A172 (cell line): ENCODE measurements around the gene LRIG1. TPM values are rescaled to one million over a fixed set of nuclear protein-coding genes. Genes with fewer than 3 reads are reported as not detected.

Experiments used
- DNase-seq: peaks from one replicate; pipeline ENCODE4 v3.0.0-alpha.2; 2015; ENCODE audit warnings: low spot score
- total RNA-seq: library from RNA; depleted of rRNA; stranded (reverse); fragments of >200 nt; shearing (Covaris generic); gene quantifications from 2 replicates; pipeline ENCODE4 v1.2.3, GENCODE V29; 2014

The LRIG1 gene
- total RNA-seq, 1 experiment from 2014 or later = 32.0 TPM

DNA sequence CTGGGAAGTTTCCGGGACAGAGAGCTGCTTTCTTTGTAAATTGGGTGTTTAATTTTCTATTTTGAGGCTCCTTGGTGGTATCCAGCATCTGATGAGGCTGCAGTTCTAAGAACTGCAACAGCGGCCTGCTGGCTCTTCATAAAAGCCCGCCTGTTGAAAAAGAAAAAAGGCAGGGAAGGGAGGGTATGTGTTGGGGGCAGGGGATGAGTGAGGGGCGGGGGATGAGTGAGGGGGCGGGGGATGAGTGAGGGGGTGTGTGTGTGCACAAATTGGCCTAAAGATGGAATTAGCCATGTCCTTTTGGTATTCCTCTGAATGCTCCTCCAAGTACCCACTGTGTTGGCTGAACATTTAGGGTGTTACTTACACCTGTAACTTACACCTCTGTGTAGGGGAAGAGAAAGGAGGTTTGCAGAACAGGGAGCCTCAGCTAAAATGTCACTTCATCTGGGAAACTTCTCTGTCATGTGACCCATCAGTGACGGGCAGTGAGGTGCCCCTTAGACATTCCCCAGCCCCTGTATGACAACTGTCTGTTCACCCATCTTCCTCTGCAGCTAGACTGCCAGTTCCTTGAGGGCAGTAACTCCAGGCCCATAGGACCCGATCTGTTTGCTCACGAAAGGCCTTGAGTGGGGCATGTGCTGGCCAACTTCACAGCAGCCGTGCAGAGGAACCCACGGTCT lies 57.6 kb downstream of the LRIG1 start:
- DNase-seq = no peak

DNA sequence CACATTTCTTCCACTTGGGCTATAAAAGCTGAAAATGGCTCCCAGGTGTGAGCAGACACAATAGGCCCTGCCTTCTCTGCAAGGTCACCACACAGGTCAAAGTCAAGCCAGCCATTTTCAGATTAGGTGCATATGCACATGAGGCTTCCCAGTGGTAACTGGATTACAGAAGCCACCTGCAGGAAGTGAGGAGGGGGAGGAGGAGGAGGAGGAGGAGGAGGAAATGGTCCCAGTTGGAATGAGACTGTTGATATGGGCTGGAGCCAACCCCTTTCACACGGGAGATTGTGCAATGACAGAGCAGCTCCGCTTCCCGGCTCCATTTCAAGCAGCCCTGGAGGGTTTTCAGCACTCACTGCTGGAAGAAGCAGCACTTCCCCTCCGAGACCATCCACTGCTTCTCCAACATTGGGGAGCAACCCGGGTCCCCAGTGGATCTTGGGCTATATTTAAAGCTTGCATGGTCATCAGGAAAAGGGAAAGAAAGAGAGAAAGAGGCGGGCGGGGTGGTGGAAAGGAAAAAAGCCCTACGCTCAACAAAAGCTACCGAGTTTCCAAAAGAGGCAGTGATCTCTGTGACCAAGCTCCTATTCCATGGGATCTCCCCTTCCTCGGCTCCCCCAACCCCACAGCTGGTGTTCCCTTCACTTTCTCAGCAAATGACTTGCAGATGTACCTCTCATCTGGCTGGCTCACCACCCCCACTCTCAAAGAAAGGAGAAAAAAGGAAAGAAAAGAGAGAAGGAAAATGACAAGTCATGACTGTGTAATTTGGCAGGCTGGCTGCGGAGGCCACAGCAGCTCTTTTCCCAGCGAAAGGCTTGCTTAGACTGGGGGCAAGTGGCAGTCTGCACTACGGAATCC lies 58.3 kb downstream of the LRIG1 start:
- DNase-seq = peak; percentile 92

DNA sequence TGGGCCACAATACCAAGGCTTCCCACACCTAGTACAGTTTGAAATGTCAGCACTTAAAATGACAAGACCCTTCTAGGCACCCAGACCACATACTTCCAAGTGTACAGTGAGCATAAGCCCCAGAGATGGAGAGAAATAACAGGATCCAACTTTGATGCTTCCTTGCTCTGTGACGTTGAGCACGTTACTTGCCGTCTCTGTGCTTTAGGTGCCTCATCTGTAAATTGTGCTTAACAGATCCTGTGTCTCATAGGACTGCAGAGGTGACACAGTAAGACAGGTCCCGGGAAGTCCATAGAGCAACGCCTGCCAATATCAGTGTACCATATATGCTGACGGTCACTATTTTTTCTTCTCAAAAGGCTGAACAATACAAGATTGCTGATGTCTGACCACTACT lies 59.1 kb downstream of the LRIG1 start:
- no peak for DNase-seq

DNA sequence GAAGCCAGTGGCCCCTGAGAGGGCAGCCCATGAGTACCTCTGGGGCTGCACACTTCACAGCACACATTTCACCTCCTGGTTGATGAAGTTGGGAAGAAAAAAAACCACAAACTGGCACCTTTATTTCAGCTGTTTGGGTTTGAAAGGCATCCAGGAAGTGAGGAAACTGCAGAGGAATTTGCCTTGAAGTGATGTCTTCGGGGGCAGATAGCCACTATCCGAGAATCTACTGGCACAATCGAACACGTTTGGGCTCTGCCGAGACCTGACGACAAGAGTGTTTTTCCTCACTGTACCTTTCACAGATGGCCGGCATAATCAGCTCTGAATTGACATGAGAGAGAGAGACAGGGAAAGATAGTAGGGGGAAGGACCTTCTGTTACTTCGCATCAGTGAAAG lies 59.7 kb downstream of the LRIG1 start:
- peak; percentile 86 for DNase-seq

DNA sequence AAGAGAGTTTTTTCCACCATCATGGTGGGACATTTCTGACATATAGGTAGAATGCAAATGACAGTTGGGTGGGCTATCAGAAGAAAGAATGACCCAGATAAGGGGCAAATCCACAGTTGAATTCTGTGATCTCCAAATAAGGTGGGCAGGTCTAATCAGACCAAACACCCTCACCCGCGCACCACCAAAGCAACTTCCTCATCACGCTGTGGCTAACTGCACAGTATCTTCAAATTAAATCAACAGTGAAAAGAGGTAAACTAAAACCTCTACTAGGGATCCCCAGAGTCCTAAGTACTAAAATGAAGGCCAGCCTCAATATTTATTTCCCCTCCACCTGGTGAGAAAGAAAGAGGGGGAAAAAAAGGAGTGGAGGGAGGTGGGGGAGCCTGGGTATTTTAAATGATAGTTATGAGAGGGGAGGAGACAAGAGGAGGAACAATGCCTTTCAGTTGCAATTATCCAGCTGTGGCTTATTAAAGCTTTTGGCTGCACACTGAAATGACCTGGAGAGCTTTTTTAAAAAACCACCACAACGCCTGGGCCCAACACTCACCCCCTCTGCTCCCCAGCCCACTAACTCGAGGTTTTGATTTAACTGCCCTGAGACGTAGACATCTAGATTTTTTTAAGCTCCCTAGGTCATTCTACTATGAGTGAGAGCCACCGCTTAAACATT lies 61.0 kb downstream of the LRIG1 start:
- DNase-seq = no peak

DNA sequence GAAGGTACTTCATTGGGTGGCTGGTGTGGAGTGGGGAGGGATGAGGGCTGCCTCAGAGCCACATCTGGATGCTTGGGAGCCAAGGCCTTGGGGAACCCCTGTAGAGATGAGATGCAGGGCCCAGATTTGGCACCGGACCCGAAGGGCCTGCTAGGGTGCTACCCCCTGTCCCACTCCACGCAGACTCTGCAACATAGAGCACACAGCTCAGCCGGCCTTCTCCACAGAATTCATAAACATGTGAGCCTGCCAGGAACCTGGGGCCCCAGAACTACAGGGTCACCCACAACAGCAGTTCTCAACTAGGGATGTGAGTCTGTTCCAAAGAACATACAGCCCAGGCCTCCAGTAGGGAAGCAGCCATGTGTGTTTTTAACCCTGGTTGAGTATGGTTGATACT lies 62.8 kb downstream of the LRIG1 start:
- no peak for DNase-seq

DNA sequence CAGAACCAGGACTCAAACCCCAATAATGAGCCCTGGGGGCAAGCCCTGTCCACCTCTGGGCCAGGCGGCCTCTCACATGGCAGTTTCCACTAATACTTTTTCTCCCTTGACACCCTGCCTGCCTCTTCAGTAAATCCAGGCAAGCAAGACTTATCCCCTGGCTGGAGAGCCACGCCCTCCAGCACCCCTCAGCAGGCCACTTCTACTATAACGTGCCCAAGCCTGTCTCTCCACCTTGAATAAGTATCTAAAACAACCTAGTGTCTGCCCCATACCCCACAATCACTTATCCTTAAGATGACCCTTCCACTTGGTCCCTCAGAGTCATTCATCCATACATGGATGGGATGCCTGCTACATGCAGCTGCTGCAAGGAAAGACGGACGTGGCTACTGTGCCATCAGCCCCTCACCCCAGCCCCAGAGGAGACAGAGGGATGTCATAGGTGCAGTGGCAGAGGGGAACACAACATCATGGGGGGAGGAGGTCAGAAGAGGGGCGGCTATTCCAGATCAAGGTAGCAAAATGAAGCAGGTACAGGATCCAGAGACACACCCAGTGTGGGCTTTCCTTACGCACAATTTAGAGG lies 63.4 kb downstream of the LRIG1 start:
- DNase-seq = no peak

DNA sequence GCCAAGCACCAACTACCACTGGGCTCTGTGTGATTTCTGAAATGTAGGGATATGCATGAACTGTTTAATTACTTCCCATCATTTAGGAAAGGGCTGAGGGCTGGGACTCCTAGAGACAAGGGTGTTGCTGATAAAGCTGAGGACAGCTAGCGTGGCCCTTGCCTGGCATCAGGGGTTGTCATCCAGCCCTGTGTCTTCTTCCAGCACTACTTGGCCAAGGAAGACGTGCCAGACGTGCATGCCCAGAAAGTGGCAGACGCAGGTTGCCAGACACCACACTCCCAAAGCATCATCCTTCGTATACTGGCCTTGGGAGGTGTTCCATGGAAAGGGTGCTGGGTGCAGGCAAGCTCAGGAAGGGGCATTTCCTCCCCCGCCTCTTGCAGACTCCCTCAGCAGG lies 64.8 kb downstream of the LRIG1 start:
- no peak for DNase-seq

DNA sequence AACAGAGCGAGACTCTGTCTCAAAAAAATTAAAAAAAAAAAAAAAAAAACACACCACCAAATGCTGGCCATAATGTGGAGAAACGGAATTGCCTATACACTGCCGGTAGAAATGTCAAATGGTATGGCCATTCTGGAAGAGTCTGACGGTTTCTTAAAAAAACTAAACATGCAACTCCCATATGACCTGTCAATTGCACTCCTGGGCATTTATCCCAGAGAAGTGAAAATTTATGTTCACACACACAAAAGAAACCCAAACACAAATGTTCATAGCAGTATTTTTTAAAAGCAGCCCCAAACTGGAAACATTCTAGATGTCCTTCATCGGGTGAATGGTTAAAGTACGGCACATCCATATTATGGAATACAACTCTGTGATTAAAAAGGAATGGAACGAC lies 66.1 kb downstream of the LRIG1 start:
- no peak for DNase-seq

DNA sequence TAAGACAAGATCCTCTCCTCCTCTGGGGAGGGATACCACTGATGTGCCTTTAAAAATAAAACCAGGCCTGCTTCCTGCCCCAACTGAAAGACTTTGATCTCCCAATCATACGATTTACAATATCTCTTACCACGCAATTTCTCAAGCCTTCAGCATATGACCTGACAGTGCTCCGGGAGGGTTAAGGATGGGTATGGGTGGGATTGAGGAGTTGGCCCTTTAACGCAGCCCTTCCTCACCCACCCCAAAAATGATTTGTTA lies 67.4 kb downstream of the LRIG1 start:
- no peak for DNase-seq

DNA sequence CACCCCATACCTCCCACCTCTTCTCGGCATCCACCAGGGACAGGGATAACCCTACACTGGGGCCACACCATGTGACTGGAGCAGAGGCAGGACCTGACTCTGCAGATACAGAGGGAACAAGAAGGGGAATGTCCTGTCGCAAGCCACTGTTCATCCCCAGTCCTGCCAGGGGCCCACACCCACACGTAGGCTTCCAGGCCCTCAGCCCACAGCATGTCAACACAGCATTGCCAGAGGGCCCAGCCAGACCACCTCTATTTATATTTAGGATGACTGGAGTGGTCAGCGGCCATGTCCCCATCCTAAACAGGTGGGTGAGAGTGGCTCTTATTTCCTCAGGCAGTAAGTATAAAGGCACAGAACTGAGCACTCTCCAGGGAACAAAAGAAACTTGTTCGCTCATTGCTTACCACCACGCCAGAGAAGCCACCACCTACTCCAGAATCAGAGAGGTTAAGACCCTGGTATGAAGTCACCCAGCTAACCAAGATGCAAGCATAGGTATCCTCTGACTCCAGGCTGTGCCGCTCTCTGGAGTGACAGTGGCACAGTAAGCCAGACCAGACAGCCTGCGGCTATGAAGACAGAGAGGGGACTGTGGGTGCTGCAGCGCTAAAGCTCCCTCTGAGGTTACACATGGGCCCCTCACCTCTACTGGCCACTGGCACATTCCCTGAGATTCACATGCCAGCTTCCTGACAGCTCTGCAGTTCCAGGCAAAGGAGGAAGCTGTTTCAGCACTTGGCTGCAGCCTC lies 67.9 kb downstream of the LRIG1 start:
- no peak for DNase-seq

DNA sequence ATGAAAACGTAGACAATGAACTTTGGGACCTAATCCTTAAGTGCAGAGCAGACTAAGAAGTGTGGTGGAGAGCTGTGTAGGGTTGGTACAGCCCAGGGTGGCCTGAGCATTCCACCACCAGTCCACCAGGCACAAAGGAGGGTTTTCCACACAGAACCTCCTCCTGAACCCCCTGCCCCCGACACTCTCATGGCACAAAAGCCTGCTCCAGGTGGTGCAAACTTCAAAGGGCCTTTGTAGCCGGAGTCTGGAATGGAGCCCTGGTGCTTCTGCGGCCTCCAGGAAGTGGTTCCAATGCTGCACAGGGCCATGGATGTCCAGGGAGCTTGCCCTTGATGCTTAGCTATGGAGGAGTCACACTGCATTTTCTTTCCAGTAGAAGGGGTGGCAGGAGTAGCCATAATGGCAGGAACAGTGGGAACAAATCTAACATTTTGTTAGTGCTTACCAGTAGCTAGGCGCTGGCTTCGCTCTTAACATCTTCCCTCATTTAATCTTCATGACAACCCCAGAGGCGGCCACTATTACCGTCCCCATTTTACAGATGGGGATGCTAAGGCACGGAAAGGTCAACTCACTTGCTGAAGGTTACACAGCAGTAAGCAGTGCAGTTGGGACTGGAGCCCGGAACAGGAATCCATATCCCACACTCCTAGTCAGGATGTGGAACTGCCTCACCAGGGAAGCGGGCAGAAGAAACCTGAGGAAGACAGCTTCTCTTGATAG lies 68.6 kb downstream of the LRIG1 start:
- no peak for DNase-seq

DNA sequence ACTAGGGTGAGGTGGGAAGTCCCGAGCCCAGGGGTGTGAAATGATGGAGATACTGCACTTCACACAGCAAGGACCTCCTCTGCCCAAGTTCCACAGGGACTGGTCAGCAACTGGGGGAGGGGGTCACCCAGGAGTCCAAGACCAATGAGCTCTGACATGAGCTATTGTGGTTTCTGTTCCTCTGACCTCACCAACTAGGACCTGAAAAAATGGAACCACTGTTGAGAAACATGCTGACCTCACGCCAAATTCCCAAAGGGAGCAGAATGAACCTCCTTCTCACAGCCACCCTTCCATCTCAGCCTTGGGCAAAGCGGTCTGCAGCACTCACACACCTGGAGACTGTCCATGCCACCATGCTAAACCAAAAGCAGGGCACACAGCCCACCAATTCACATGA lies 69.3 kb downstream of the LRIG1 start:
- peak; percentile 58 for DNase-seq

DNA sequence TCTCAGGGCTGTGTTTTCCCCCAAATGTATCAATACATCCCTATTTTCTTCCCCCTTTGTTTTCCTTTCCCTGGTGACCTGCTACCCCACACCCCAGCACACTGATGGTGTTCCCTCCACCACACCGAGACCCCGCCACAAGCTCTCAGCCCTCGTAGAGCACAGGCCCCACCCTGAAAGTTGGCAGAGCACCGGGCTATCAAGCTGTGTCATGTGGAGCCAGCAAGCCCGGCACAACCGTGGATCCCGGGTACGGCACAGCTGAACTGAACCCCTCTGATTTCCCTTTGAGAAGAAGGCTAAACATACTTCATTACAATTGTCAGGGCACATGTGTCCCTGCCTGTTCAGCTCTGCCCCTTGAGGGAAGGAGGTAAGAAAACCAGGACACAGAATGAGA lies 69.9 kb downstream of the LRIG1 start:
- DNase-seq = no peak

DNA sequence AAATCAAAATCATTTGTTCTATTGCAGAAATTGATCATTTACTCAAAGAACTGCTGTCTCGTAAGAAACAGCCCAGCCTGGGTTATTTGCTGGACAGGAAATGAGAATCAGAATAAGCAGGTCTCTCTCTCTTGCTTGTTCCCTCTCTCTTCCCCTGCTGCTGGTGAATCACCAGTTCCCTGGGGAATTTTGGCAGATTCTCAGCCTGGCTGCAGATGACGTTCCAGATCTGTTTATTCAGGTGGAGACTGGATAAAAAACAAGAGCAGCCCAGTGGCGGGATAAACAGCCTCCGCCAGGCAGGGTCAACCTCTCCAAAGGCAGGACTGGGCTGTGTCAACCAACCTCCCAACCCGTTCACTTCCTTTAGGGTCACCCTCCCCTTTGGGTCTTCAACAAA lies 72.1 kb downstream of the LRIG1 start:
- DNase-seq = peak; percentile 97

DNA sequence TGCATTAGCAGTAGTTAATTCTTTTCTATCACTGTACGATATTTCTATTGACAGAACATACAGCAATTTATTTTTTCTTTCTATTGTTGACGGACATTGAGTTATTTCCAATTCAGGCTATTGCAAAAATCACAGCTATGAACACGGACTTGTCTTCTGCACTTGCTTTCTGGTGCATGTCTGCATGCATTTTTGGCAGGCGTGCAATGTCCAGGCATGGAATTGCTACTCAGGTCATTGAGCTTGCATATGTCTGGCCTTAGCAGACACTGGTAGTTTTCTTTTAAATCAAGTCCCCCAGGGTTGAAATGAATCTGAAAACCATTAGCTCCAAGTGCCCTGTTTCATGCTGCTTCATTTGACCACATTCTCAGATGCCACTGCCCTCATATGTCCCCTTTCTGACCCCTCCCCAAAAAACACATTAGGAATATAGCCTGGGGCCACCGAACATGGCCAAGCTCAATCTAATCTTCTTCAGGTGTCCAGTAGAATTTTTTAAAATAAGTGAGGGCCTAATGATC lies 72.8 kb downstream of the LRIG1 start:
- DNase-seq = no peak

DNA sequence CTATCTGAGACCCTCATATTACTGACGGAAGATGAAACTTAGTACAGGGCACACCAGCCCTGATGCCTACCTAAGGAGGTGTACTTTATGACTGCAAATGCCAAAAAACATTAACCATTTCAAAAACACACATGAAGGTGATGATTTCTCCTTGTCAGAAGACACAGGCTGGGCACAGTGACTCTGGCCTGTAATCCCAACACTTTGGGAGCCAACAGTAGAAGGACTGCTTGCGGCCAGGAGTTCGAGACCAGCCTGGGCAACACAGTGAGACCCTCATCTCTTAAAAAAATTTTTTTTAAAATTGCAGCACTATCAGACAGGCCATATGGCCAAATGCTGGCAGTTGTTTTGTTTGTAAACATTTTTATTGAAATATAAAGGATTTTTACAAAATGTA lies 73.5 kb downstream of the LRIG1 start:
- DNase-seq = no peak

DNA sequence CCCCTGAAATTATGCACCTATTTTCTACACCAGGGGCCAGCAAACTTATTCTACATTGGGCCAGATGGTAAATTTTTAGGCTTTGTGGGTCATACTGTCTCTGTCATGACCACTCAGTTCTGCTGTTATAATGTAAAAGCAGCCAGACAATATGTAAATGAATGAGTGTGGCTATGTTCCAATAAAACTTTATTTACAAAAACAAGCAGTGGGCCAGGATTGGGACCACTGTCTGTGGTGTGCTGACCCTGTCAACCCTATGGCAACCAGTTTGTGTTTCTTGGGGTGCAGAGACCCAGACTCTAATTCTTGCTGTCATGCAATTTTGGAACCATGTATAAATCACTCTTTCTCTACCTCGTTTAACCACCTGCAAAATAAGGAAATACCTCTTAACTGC lies 74.7 kb downstream of the LRIG1 start:
- no peak for DNase-seq

DNA sequence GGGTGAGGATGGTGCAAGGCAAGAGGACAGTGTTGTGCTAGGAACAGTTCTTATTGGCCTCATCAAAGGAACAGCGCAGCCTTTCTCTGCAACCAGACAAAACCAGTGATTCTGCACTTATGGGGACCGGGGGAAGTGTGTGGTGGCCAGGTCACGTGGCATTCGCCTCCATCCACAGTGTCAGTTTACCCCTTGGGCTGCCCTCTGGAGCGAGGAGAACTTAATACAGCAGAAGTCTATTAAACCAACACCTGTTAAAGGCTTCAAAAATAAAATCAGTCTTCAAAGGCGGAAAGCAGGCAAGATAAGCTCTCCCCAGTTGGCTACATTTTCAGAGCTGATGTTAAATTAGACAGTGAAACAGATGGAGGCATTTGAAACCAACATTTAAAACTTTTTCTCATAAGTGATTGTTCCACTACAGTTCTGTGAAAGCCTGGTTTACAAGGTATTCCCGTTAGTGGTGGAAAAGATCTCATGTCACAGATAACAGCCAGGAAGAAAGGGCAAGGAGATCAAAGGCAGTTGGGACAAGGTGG lies 75.2 kb downstream of the LRIG1 start:
- no peak for DNase-seq

DNA sequence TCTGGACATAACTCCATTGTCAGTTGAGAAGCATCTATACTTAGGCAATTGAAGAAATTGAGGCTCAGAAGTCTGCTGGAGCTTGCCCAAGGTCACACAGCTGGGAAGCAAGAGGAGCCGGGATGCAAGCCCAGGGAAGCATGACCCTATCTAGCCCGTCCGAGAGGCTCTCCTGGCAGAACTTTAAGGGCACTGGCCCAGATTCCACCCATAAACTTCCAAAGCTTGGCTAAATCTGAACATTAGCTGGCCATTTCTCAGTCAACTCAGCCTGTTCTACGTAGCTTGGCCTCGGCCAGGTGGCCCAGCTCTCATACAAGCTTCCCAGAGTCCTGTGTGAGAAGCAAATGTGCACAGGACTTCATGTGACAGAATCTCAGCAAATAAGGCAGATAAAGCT lies 75.8 kb downstream of the LRIG1 start:
- no peak for DNase-seq

DNA sequence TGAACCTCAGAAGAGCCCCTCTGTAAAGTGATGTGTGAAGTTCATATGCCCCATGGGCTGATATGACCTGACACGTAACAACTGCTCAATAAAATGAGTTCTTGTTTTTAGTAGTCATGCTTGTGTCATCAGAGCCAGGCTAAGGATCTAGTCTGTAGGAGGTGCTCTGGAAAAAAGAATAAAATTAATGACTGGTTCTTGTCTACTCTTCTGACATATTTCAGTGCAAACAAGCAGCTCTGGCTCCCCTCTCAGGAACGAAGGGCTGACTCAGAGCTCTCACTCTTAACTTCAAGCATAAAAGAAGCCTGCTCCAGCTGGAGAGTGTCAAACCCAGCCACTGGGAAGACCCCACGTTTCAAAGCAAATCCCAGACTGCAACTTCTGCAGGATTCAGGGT lies 77.0 kb downstream of the LRIG1 start:
- no peak for DNase-seq
